Ovary (tissue), 9 donors: Measurements from ENCODE around the gene SLC44A4. TPM values are rescaled to one million over a fixed set of nuclear protein-coding genes. Genes with fewer than 3 reads are reported as not detected.
A peak's percentile ranks its signal among the peaks of the same experiment; 100 is the strongest.

Source experiments
- DNase-seq, 5 donors: peaks; one replicate each; pipeline ENCODE4 v3.0.0-alpha.2; 2019 to 2020
- H3K27ac ChIP-seq, 2 donors: fragments of 200-600 bp; one replicate each; pipeline versions ENCODE4 v1.5.1 to v1.8.0; 2019 to 2022
- H3K27me3 ChIP-seq: fragments of 200-600 bp; one replicate; pipeline ENCODE4 v1.8.0; 2022
- H3K36me3 ChIP-seq: fragments of 200-600 bp; sonication (generic); one replicate; pipeline ENCODE4 v1.5.1; 2019
- H3K4me1 ChIP-seq: one replicate; pipeline ENCODE4 v1.8.1; 2013; ENCODE audit warnings: mild to moderate bottlenecking, moderate library complexity; ENCODE audit not compliant: insufficient read depth
- H3K4me3 ChIP-seq: fragments of 200-600 bp; sonication (generic); one replicate; pipeline ENCODE4 v1.5.1; 2017
- H3K9me3 ChIP-seq, 2 donors: fragments of 200-600 bp in 1 of 2; sonication (generic) in 1 of 2; one replicate each; pipeline versions ENCODE4 v1.5.1 to v1.8.1; 2013 to 2019; ENCODE audit warnings: mild to moderate bottlenecking in 1 of 2, moderate library complexity in 1 of 2
- CTCF ChIP-seq, 3 donors: fragments of 450-650 bp in 2 of 3; fragments of 200-600 bp in 1 of 3; IDR thresholded peaks; one replicate each; pipeline versions ENCODE4 v1.5.1 to v1.8.0; 2016 to 2022; ENCODE audit warnings: antibody characterized with exemption in 3 of 3, mild to moderate bottlenecking in 1 of 3
- EP300 ChIP-seq: sonication (generic); formaldehyde crosslinking; IDR thresholded peaks from one replicate; pipeline ENCODE4 v1.6.1; 2017; ENCODE audit warnings: antibody characterized with exemption
- POLR2A ChIP-seq: fragments of 450-650 bp; IDR thresholded peaks from one replicate; pipeline ENCODE4 v1.6.1; 2017; ENCODE audit warnings: antibody characterized with exemption, mild to moderate bottlenecking, moderate library complexity
- WGBS, 3 donors: extraction: QIAGEN DNeasy Blood & Tissue Kit in 1 of 3; methylation state at CpG; one replicate each; pipeline versions ENCODE4 v1.1.5 to v1.1.7; 2013 to 2017; 5-methylcytosine and 5-hydroxymethylcytosine counted together
- intact Hi-C, 4 donors: fragments of 100-400 bp; cut with DNase I; formaldehyde crosslinking; loops; one replicate each; pipeline versions ENCODE4 v1.11.0 to v1.15.1; 2022 to 2023
- polyA plus RNA-seq, 2 donors: library from polyadenylated mRNA; stranded (reverse); fragments of 200-250 nt in 1 of 2; fragments of 350-450 nt in 1 of 2; fragmentation: Illumina TruSeq in 1 of 2; extraction: RNeasy Lipid Tissue Mini Kit (QIAGEN cat#74804) in 1 of 2; gene quantifications; one replicate each; pipeline ENCODE4 v1.2.3, GENCODE V29; 2013 to 2014
- small RNA-seq: library from RNA; depleted of rRNA; stranded (forward); fragments of <200 nt; gene quantifications from one replicate; pipeline ENCODE3, GENCODE V24; 2016
- total RNA-seq, 7 donors: library from RNA; depleted of rRNA in 2 of 7; stranded (reverse); fragments of >200 nt in 2 of 7; fragmentation: NEBNext Ultra II Directional in 3 of 7; extraction: Animal tissue kit (Norgen Biotek cat#: 25700) in 3 of 7; gene quantifications; one replicate each; pipeline versions ENCODE4 v1.1.0 to v1.2.4, GENCODE V29; 2016 to 2023
- donor health status: DM: no; HTN: no; CAD: no; lungs with moderate emphysema.
- donor health status: DM: no; HTN: no; CAD: no.
- donor health status: Bipolar disorder and iron deficiency.
- donor health status: DM: yes; HTN: yes; CAD: no.
- donor health status: DM: no; HTN: no; CAD: no.
- donor health status: DM: yes; HTN: yes; CAD: no.

Gene SLC44A4
- total and polyA plus RNA-seq, 9 donors: 1.4 to 54.8 (median 6.2) TPM

GRCh38 chr6:31813465-31813849, 65.3 kb downstream of the SLC44A4 start:
- no peak overlapping the region for H3K4me3 ChIP-seq
- peak overlapping the region; percentile 95 to 99 for H3K27ac ChIP-seq
- no peaks in the 10 kb centered on the region for H3K36me3 ChIP-seq
- TF ChIP-seq CTCF (IDR thresholded peaks at IDR 0.05) (no peak), EP300 (no peak), POLR2A (no peak)
- DNase-seq: peak in 1 of 5 donors; percentile 45
- WGBS, 3 donors: 94 to 97% (median 96%) methylated on average over 7 of the region's 7 CpGs
- peaks cover 2% of the 10 kb centered on the region for H3K4me1 ChIP-seq
- H3K27me3 ChIP-seq: no peaks in the 10 kb centered on the region
- intact Hi-C loops: no loop called here
- no peaks in the 10 kb centered on the region for H3K9me3 ChIP-seq

Small RNA genes within 50 kb of the gene (small RNA-seq; reads per million reads assigned to genes)
- gene SNORD48 (420 reads per million, percentile 95 among the genes with 10 or more reads in this experiment), gene SNORD52 (not detected)

Other genes with a start within 250 kb of the SLC44A4 start
Only the 30 nearest of the 35 such genes appear.
- 10 to 100 TPM; 14.6 to 19.9 (median 16.5) TPM for gene GPANK1, start 214.0 kb downstream of the SLC44A4 start, total RNA-seq
- gene GPANK1, start 214.0 kb downstream of the SLC44A4 start, polyA plus RNA-seq: 10 to 100 TPM; 25.1 to 26.6 TPM
- 100 to 1,000 TPM; 120 to 258 (median 139) TPM for gene CSNK2B, start 212.9 kb downstream of the SLC44A4 start, total RNA-seq
- 100 to 1,000 TPM; 186 to 240 TPM for gene CSNK2B, start 212.9 kb downstream of the SLC44A4 start, polyA plus RNA-seq
- 10 to 100 TPM in 5 of 7 donors, 1 to 10 TPM in 2; 8.5 to 28.4 (median 13.1) TPM for gene LY6G5B, start 209.0 kb downstream of the SLC44A4 start, total RNA-seq
- gene LY6G5B, start 209.0 kb downstream of the SLC44A4 start, polyA plus RNA-seq: 10 to 100 TPM; 11.4 to 15.0 TPM
- 1 to 10 TPM in 6 of 7 donors, not detected in 1; 1.2 to 2.3 (median 2.0) TPM for gene LY6G5C, start 197.9 kb downstream of the SLC44A4 start, total RNA-seq
- 1 to 10 TPM; 2.7 to 3.7 TPM for gene LY6G5C, start 197.9 kb downstream of the SLC44A4 start, polyA plus RNA-seq
- 10 to 100 TPM; 31.1 to 60.4 (median 37.6) TPM for gene ABHD16A, start 175.7 kb downstream of the SLC44A4 start, total RNA-seq
- 10 to 100 TPM; 25.4 to 35.2 TPM for gene ABHD16A, start 175.7 kb downstream of the SLC44A4 start, polyA plus RNA-seq
- not detected for gene LY6G6F, start 172.1 kb downstream of the SLC44A4 start, total RNA-seq
- gene LY6G6F, start 172.1 kb downstream of the SLC44A4 start, polyA plus RNA-seq: not detected
- gene LY6G6D, start 163.6 kb downstream of the SLC44A4 start, total RNA-seq: not detected
- not detected for gene LY6G6D, start 163.6 kb downstream of the SLC44A4 start, polyA plus RNA-seq
- gene LY6G6C, start 157.3 kb downstream of the SLC44A4 start, total RNA-seq: 1 to 10 TPM in 2 of 7 donors, not detected in 5; 1.0 to 4.9 TPM
- under 1 TPM in 1 of 2 donors, not detected in 1; 0.17 TPM for gene LY6G6C, start 157.3 kb downstream of the SLC44A4 start, polyA plus RNA-seq
- gene MPIG6B, start 155.6 kb downstream of the SLC44A4 start, total RNA-seq: under 1 TPM in 3 of 7 donors, not detected in 4; 0.15 to 0.94 (median 0.69) TPM
- gene MPIG6B, start 155.6 kb downstream of the SLC44A4 start, polyA plus RNA-seq: under 1 TPM; 0.06 to 0.60 TPM
- gene DDAH2, start 149.7 kb downstream of the SLC44A4 start, total RNA-seq: 100 to 1,000 TPM in 3 of 7 donors, 10 to 100 TPM in 4; 61.2 to 139 (median 95.2) TPM
- gene DDAH2, start 149.7 kb downstream of the SLC44A4 start, polyA plus RNA-seq: 100 to 1,000 TPM in 1 of 2 donors, 10 to 100 TPM in 1; 23.9 to 127 TPM
- 100 to 1,000 TPM; 128 to 208 (median 184) TPM for gene CLIC1, start 142.5 kb downstream of the SLC44A4 start, total RNA-seq
- gene CLIC1, start 142.5 kb downstream of the SLC44A4 start, polyA plus RNA-seq: 100 to 1,000 TPM; 199 to 473 TPM
- gene MSH5, start 139.0 kb downstream of the SLC44A4 start, total RNA-seq: 10 to 100 TPM in 4 of 7 donors, 1 to 10 TPM in 3; 8.6 to 19.1 (median 14.5) TPM
- 1 to 10 TPM; 4.8 to 7.8 TPM for gene MSH5, start 139.0 kb downstream of the SLC44A4 start, polyA plus RNA-seq
- 1 to 10 TPM in 5 of 7 donors, under 1 TPM in 1, not detected in 1; 0.94 to 5.2 (median 3.6) TPM for gene SAPCD1, start 116.3 kb downstream of the SLC44A4 start, total RNA-seq
- 1 to 10 TPM; 1.6 to 2.9 TPM for gene SAPCD1, start 116.3 kb downstream of the SLC44A4 start, polyA plus RNA-seq
- 10 to 100 TPM in 1 of 7 donors, 1 to 10 TPM in 5, under 1 TPM in 1; 0.48 to 25.2 (median 1.7) TPM for gene VWA7, start 101.7 kb downstream of the SLC44A4 start, total RNA-seq
- gene VWA7, start 101.7 kb downstream of the SLC44A4 start, polyA plus RNA-seq: under 1 TPM; 0.18 to 0.62 TPM
- gene VARS1, start 83.2 kb downstream of the SLC44A4 start, total RNA-seq: 10 to 100 TPM; 16.0 to 73.6 (median 44.1) TPM
- 10 to 100 TPM; 21.1 to 29.8 TPM for gene VARS1, start 83.2 kb downstream of the SLC44A4 start, polyA plus RNA-seq
- gene LSM2, start 72.0 kb downstream of the SLC44A4 start, total RNA-seq: 10 to 100 TPM; 35.9 to 58.3 (median 47.5) TPM
- 10 to 100 TPM; 51.2 to 90.7 TPM for gene LSM2, start 72.0 kb downstream of the SLC44A4 start, polyA plus RNA-seq
- 1 to 10 TPM; 1.3 to 6.1 (median 3.9) TPM for gene HSPA1L, start 63.7 kb downstream of the SLC44A4 start, total RNA-seq
- gene HSPA1L, start 63.7 kb downstream of the SLC44A4 start, polyA plus RNA-seq: 1 to 10 TPM; 3.2 to 6.1 TPM
- 100 to 1,000 TPM in 5 of 7 donors, 10 to 100 TPM in 2; 51.5 to 340 (median 140) TPM for gene HSPA1A, start 63.5 kb downstream of the SLC44A4 start, total RNA-seq
- gene HSPA1A, start 63.5 kb downstream of the SLC44A4 start, polyA plus RNA-seq: 10 to 100 TPM; 44.6 to 83.1 TPM
- gene HSPA1B, start 51.3 kb downstream of the SLC44A4 start, total RNA-seq: 100 to 1,000 TPM; 119 to 506 (median 196) TPM
- gene HSPA1B, start 51.3 kb downstream of the SLC44A4 start, polyA plus RNA-seq: 10 to 100 TPM; 41.9 to 66.0 TPM
- 10 to 100 TPM; 23.7 to 35.7 (median 28.2) TPM for gene NEU1, start 16.2 kb downstream of the SLC44A4 start, total RNA-seq
- 10 to 100 TPM; 26.3 to 61.1 TPM for gene NEU1, start 16.2 kb downstream of the SLC44A4 start, polyA plus RNA-seq
- gene EHMT2, start 18.7 kb upstream of the SLC44A4 start, total RNA-seq: 10 to 100 TPM; 23.1 to 71.7 (median 57.7) TPM
- gene EHMT2, start 18.7 kb upstream of the SLC44A4 start, polyA plus RNA-seq: 10 to 100 TPM; 19.7 to 48.4 TPM
- gene ZBTB12, start 23.1 kb upstream of the SLC44A4 start, total RNA-seq: 10 to 100 TPM in 5 of 7 donors, 1 to 10 TPM in 2; 1.9 to 24.8 (median 10.8) TPM
- gene ZBTB12, start 23.1 kb upstream of the SLC44A4 start, polyA plus RNA-seq: 10 to 100 TPM in 1 of 2 donors, 1 to 10 TPM in 1; 2.4 to 10.3 TPM
- gene C2, start 48.7 kb upstream of the SLC44A4 start, total RNA-seq: 10 to 100 TPM in 4 of 7 donors, 1 to 10 TPM in 3; 1.4 to 23.0 (median 11.4) TPM
- gene C2, start 48.7 kb upstream of the SLC44A4 start, polyA plus RNA-seq: 10 to 100 TPM in 1 of 2 donors, 1 to 10 TPM in 1; 8.6 to 32.6 TPM
- gene CFB, start 67.1 kb upstream of the SLC44A4 start, total RNA-seq: 100 to 1,000 TPM in 1 of 7 donors, 10 to 100 TPM in 6; 11.3 to 231 (median 23.8) TPM
- 10 to 100 TPM; 19.1 to 20.4 TPM for gene CFB, start 67.1 kb upstream of the SLC44A4 start, polyA plus RNA-seq
- 10 to 100 TPM; 59.2 to 75.0 (median 65.8) TPM for gene NELFE, start 80.0 kb upstream of the SLC44A4 start, total RNA-seq
- 10 to 100 TPM; 54.8 to 84.5 TPM for gene NELFE, start 80.0 kb upstream of the SLC44A4 start, polyA plus RNA-seq
- gene SKIC2, start 80.2 kb upstream of the SLC44A4 start, total RNA-seq: 10 to 100 TPM; 37.2 to 59.4 (median 51.5) TPM
- 10 to 100 TPM; 24.6 to 36.3 TPM for gene SKIC2, start 80.2 kb upstream of the SLC44A4 start, polyA plus RNA-seq
- gene DXO, start 93.1 kb upstream of the SLC44A4 start, total RNA-seq: 10 to 100 TPM; 22.3 to 42.8 (median 26.7) TPM
- 10 to 100 TPM; 11.7 to 29.3 TPM for gene DXO, start 93.1 kb upstream of the SLC44A4 start, polyA plus RNA-seq
- gene C4A, start 103.1 kb upstream of the SLC44A4 start, total RNA-seq: 1,000 to 10,000 TPM in 1 of 7 donors, 100 to 1,000 TPM in 6; 147 to 1,617 (median 248) TPM
- gene C4A, start 103.1 kb upstream of the SLC44A4 start, polyA plus RNA-seq: 100 to 1,000 TPM; 114 to 324 TPM
- 1,000 to 10,000 TPM in 1 of 7 donors, 100 to 1,000 TPM in 6; 163 to 1,673 (median 271) TPM for gene C4B, start 135.8 kb upstream of the SLC44A4 start, total RNA-seq
- 100 to 1,000 TPM in 1 of 2 donors, 10 to 100 TPM in 1; 97.4 to 326 TPM for gene C4B, start 135.8 kb upstream of the SLC44A4 start, polyA plus RNA-seq
- 10 to 100 TPM in 1 of 7 donors, 1 to 10 TPM in 6; 2.4 to 21.7 (median 8.8) TPM for gene CYP21A2, start 159.4 kb upstream of the SLC44A4 start, total RNA-seq
- 1 to 10 TPM; 1.9 to 4.8 TPM for gene CYP21A2, start 159.4 kb upstream of the SLC44A4 start, polyA plus RNA-seq